Natural killer cell (primary cell): ENCODE data around the gene FOXP3. TPM values are rescaled to one million over a fixed set of nuclear protein-coding genes. Genes with fewer than 3 reads are reported as not detected.

Experiments
- ATAC-seq, 3 donors: fragments of 150-1000 bp in 2 of 3; fragments of 200-7000 bp in 1 of 3; cut with Tn5 transposase; 1 replicate in 1 of 3; 2 replicates in 2 of 3; pipeline ENCODE4 v1.10.0; 2021; ENCODE audit warnings: mild to moderate bottlenecking in 2 of 3, moderate library complexity in 2 of 3
- DNase-seq, 2 donors: peaks; one replicate each; pipeline versions ENCODE4 v3.0.0 to v3.0.0-alpha.2; 2013 to 2021; ENCODE audit warnings: mixed read lengths in 1 of 2
- H3K27ac ChIP-seq: one replicate; pipeline ENCODE4 v1.5.1; 2013; ENCODE audit warnings: mild to moderate bottlenecking, low read length
- H3K27me3 ChIP-seq: one replicate; pipeline ENCODE4 v1.6.1; 2013; ENCODE audit warnings: low read length; ENCODE audit not compliant: control insufficient read depth, insufficient read depth
- H3K36me3 ChIP-seq: one replicate; pipeline ENCODE4 v1.6.1; 2013; ENCODE audit warnings: low read length; ENCODE audit not compliant: control insufficient read depth, insufficient read depth
- H3K4me1 ChIP-seq: one replicate; pipeline ENCODE4 v1.6.1; 2013; ENCODE audit warnings: low read length; ENCODE audit not compliant: control insufficient read depth, insufficient read depth
- H3K4me3 ChIP-seq: one replicate; pipeline ENCODE4 v1.5.1; 2013; ENCODE audit warnings: low read length
- H3K9me3 ChIP-seq: one replicate; pipeline ENCODE4 v1.6.1; 2013; ENCODE audit warnings: low read length; ENCODE audit not compliant: control insufficient read depth, insufficient read depth
- H3K27ac Mint-ChIP-seq, 2 donors: one replicate each; pipeline ENCODE4 v1.8.0; 2022; ENCODE audit warnings: mild to moderate bottlenecking in 2 of 2, mixed read lengths in 2 of 2, moderate library complexity in 1 of 2
- H3K27me3 Mint-ChIP-seq, 2 donors: one replicate each; pipeline ENCODE4 v1.8.0; 2022; ENCODE audit warnings: low read depth in 2 of 2, mixed read lengths in 2 of 2
- H3K36me3 Mint-ChIP-seq: one replicate; pipeline ENCODE4 v1.8.0; 2022; ENCODE audit warnings: mixed read lengths
- H3K4me1 Mint-ChIP-seq, 2 donors: one replicate each; pipeline ENCODE4 v1.8.0; 2022; ENCODE audit warnings: mixed read lengths in 2 of 2
- H3K4me3 Mint-ChIP-seq: one replicate; pipeline ENCODE4 v1.8.0; 2022; ENCODE audit warnings: mild to moderate bottlenecking, moderate library complexity, mixed read lengths
- H3K9me3 Mint-ChIP-seq, 2 donors: one replicate each; pipeline ENCODE4 v1.8.0; 2022; ENCODE audit warnings: mixed read lengths in 2 of 2
- CTCF ChIP-seq: fragments of 200-600 bp; IDR thresholded peaks from one replicate; pipeline ENCODE4 v1.8.0; 2022; ENCODE audit warnings: antibody characterized with exemption
- WGBS: methylation state at CpG from one replicate; pipeline ENCODE4 v1.1.7; 2013; ENCODE audit warnings: missing lambda C conversion rate; ENCODE audit not compliant: insufficient coverage; 5-methylcytosine and 5-hydroxymethylcytosine counted together
- intact Hi-C: fragments of 100-400 bp; cut with micrococcal nuclease; formaldehyde crosslinking; loops from one replicate; pipeline ENCODE4 v1.14.2; 2022
- total RNA-seq, 4 donors: library from RNA; stranded (reverse); fragments of 120-200 nt in 1 of 4; gene quantifications; one replicate each; pipeline versions ENCODE4 v1.2.3 to v1.2.4, GENCODE V29; 2013 to 2022

FOXP3 gene
- total RNA-seq, 3 donors from 2014 or later (not counting 1 experiment from before 2014, with no cell fraction given) = 0.09 to 0.32 (median 0.20) TPM

GRCh38 chrX:49251325-49251724 lies 13.2 kb downstream of the FOXP3 start:
- no peak overlapping the region for H3K27ac Mint-ChIP-seq
- peaks cover 8 to 20% of the 10 kb centered on the region in 2 donors for H3K4me1 Mint-ChIP-seq
- H3K9me3 Mint-ChIP-seq = no peaks in the 10 kb centered on the region
- intact Hi-C loops = no loop called here
- TF ChIP-seq CTCF = no peak
- ATAC-seq = no peak
- no peak overlapping the region for H3K4me3 ChIP-seq
- H3K4me3 Mint-ChIP-seq = no peak overlapping the region
- DNase-seq = no peak
- no peaks in the 10 kb centered on the region for H3K36me3 Mint-ChIP-seq
- H3K27ac ChIP-seq = no peak overlapping the region
- no peaks in the 10 kb centered on the region for H3K27me3 ChIP-seq
- peaks cover 8% of the 10 kb centered on the region for H3K4me1 ChIP-seq
- H3K36me3 ChIP-seq = peaks cover 13% of the 10 kb centered on the region
- no peaks in the 10 kb centered on the region for H3K9me3 ChIP-seq
- H3K27me3 Mint-ChIP-seq = no peaks in the 10 kb centered on the region
- 77% methylated on average over 10 of the region's 13 CpGs for WGBS

GRCh38 chrX:49250578-49250977 lies 13.9 kb downstream of the FOXP3 start:
- H3K4me1 Mint-ChIP-seq = peaks cover 8 to 20% of the 10 kb centered on the region in 2 donors

GRCh38 chrX:49250066-49250465 lies 14.4 kb downstream of the FOXP3 start:
- 97% methylated on average over 13 of the region's 13 CpGs for WGBS
- no peaks in the 10 kb centered on the region for H3K27me3 ChIP-seq
- Mint-ChIP-seq H3K4me1 (peaks cover 8 to 20% of the 10 kb centered on the region in 2 donors), H3K27me3 (no peaks in the 10 kb centered on the region), H3K9me3 (no peaks in the 10 kb centered on the region), H3K36me3 (no peaks in the 10 kb centered on the region), H3K27ac (no peak overlapping the region), H3K4me3 (no peak overlapping the region)
- no peak for DNase-seq
- no peak overlapping the region for H3K27ac ChIP-seq
- peaks cover 8% of the 10 kb centered on the region for H3K4me1 ChIP-seq
- H3K4me3 ChIP-seq = no peak overlapping the region
- no peak for TF ChIP-seq CTCF
- ATAC-seq = no peak
- intact Hi-C loops = no loop called here
- no peaks in the 10 kb centered on the region for H3K9me3 ChIP-seq
- peaks cover 16% of the 10 kb centered on the region for H3K36me3 ChIP-seq

More at GRCh38 chrX:49250578-49250977, 13.9 kb downstream of the FOXP3 start:
- H3K36me3 ChIP-seq = peaks cover 15% of the 10 kb centered on the region
- H3K27ac ChIP-seq = no peak overlapping the region
- peaks cover 8% of the 10 kb centered on the region for H3K4me1 ChIP-seq
- DNase-seq (no peak), ATAC-seq (no peak)
- no peaks in the 10 kb centered on the region for H3K9me3 ChIP-seq
- Mint-ChIP-seq H3K36me3 (no peaks in the 10 kb centered on the region), H3K27me3 (no peaks in the 10 kb centered on the region), H3K4me3 (peak overlapping the region; percentile 32), H3K27ac (peak overlapping the region; percentile 49 to 62), H3K9me3 (no peaks in the 10 kb centered on the region)
- no peak for TF ChIP-seq CTCF
- WGBS = 79% methylated on average over 9 of the region's 9 CpGs
- intact Hi-C loops = no loop called here
- no peak overlapping the region for H3K4me3 ChIP-seq
- H3K27me3 ChIP-seq = no peaks in the 10 kb centered on the region

GRCh38 chrX:49249616-49250015 lies 14.9 kb downstream of the FOXP3 start:
- Mint-ChIP-seq H3K4me1 (peaks cover 8 to 20% of the 10 kb centered on the region in 2 donors), H3K36me3 (no peaks in the 10 kb centered on the region), H3K27me3 (no peaks in the 10 kb centered on the region), H3K9me3 (no peaks in the 10 kb centered on the region), H3K4me3 (no peak overlapping the region), H3K27ac (no peak overlapping the region)
- peaks cover 8% of the 10 kb centered on the region for H3K4me1 ChIP-seq
- no peak overlapping the region for H3K27ac ChIP-seq
- TF ChIP-seq CTCF = no peak
- ATAC-seq = no peak
- DNase-seq = no peak
- 92% methylated on average over 9 of the region's 9 CpGs for WGBS
- H3K9me3 ChIP-seq = no peaks in the 10 kb centered on the region
- intact Hi-C loops = no loop called here
- H3K27me3 ChIP-seq = no peaks in the 10 kb centered on the region
- H3K4me3 ChIP-seq = no peak overlapping the region
- peaks cover 18% of the 10 kb centered on the region for H3K36me3 ChIP-seq
